Astrocyte (in vitro differentiated cells and primary cell): Measurements from ENCODE around the gene ENDOV. TPM values are rescaled to one million over a fixed set of nuclear protein-coding genes. Genes with fewer than 3 reads are reported as not detected.

Experiments
- DNase-seq: peaks from one replicate; pipeline ENCODE4 v3.0.0-alpha.2; 2010; ENCODE audit warnings: low read depth
- FAIRE-seq: peaks from 2 replicates; lab custom pipeline; 2011; peaks lifted over from hg19 to GRCh38; lab: Jason Lieb, UNC
- H2AFZ ChIP-seq: 2 replicates; pipeline ENCODE4 v1.6.0; 2012; ENCODE audit warnings: low read depth, low read length, inconsistent platforms
- H3K27ac ChIP-seq: 2 replicates; pipeline ENCODE4 v1.5.1; 2011; ENCODE audit warnings: low read depth, low read length, inconsistent platforms
- H3K27me3 ChIP-seq: 2 replicates; pipeline ENCODE4 v1.6.0; 2011; ENCODE audit warnings: low read length, inconsistent platforms; ENCODE audit not compliant: insufficient read depth
- H3K36me3 ChIP-seq: 2 replicates; pipeline ENCODE4 v1.5.1; 2011; ENCODE audit warnings: low read length, inconsistent platforms; ENCODE audit not compliant: insufficient read depth
- H3K4me1 ChIP-seq: 2 replicates; pipeline ENCODE4 v1.5.1; 2011; ENCODE audit warnings: low read length, inconsistent platforms; ENCODE audit not compliant: insufficient read depth
- H3K4me2 ChIP-seq: 2 replicates; pipeline ENCODE4 v1.6.0; 2012; ENCODE audit warnings: low read length, inconsistent platforms
- H3K4me3 ChIP-seq: 2 replicates; pipeline ENCODE4 v1.5.1; 2011; ENCODE audit warnings: low read depth, mild to moderate bottlenecking, low read length, inconsistent platforms; ENCODE audit not compliant: insufficient read depth
- H3K79me2 ChIP-seq: 2 replicates; pipeline ENCODE4 v1.6.0; 2012; ENCODE audit warnings: mild to moderate bottlenecking, low read length, inconsistent platforms; ENCODE audit not compliant: insufficient read depth
- H3K9ac ChIP-seq: 2 replicates; pipeline ENCODE4 v1.6.0; 2012; ENCODE audit warnings: mild to moderate bottlenecking, low read length, inconsistent platforms
- H3K9me3 ChIP-seq: 2 replicates; pipeline ENCODE4 v1.5.1; 2012; ENCODE audit warnings: low read depth, mild to moderate bottlenecking, low read length, inconsistent platforms; ENCODE audit not compliant: insufficient read depth
- H4K20me1 ChIP-seq: 2 replicates; pipeline ENCODE4 v1.6.0; 2012; ENCODE audit warnings: low read length, inconsistent platforms; ENCODE audit not compliant: insufficient read depth
- H3K27ac Mint-ChIP-seq: one replicate; pipeline ENCODE4 v1.8.0; 2021; ENCODE audit warnings: mild to moderate bottlenecking, mixed read lengths; ENCODE audit not compliant: unreplicated experiment
- H3K27me3 Mint-ChIP-seq: one replicate; pipeline ENCODE4 v1.8.0; 2021; ENCODE audit warnings: low read depth, mixed read lengths; ENCODE audit not compliant: unreplicated experiment
- H3K36me3 Mint-ChIP-seq: one replicate; pipeline ENCODE4 v1.8.0; 2021; ENCODE audit warnings: low read depth, mixed read lengths; ENCODE audit not compliant: unreplicated experiment
- H3K4me1 Mint-ChIP-seq: one replicate; pipeline ENCODE4 v1.8.0; 2021; ENCODE audit warnings: low read depth, mixed read lengths; ENCODE audit not compliant: unreplicated experiment
- H3K4me3 Mint-ChIP-seq: one replicate; pipeline ENCODE4 v1.8.0; 2021; ENCODE audit warnings: mild to moderate bottlenecking, moderate library complexity, mixed read lengths; ENCODE audit not compliant: unreplicated experiment
- H3K9me3 Mint-ChIP-seq: one replicate; pipeline ENCODE4 v1.8.0; 2021; ENCODE audit warnings: mild to moderate bottlenecking, mixed read lengths; ENCODE audit not compliant: unreplicated experiment
- EZH2 ChIP-seq: IDR thresholded peaks from 2 replicates; pipeline ENCODE4 v1.6.1; 2012; ENCODE audit warnings: mild to moderate bottlenecking, low read length, inconsistent platforms; ENCODE audit not compliant: insufficient read depth
- total RNA-seq: library from RNA; stranded (reverse); gene quantifications from 2 replicates; pipeline ENCODE4 v1.2.1, GENCODE V29; 2021
- TF ChIP-seq, protein P1 (sequence below): IDR thresholded peaks from 2 replicates; pipeline ENCODE4 v1.5.1; 2011; ENCODE audit warnings: low read depth, mild to moderate bottlenecking, inconsistent platforms, low read length, moderate library complexity; ENCODE audit not compliant: insufficient read depth

ENDOV gene
- total RNA-seq, 1 donor from 2014 or later, result 20.7 TPM

DNA sequence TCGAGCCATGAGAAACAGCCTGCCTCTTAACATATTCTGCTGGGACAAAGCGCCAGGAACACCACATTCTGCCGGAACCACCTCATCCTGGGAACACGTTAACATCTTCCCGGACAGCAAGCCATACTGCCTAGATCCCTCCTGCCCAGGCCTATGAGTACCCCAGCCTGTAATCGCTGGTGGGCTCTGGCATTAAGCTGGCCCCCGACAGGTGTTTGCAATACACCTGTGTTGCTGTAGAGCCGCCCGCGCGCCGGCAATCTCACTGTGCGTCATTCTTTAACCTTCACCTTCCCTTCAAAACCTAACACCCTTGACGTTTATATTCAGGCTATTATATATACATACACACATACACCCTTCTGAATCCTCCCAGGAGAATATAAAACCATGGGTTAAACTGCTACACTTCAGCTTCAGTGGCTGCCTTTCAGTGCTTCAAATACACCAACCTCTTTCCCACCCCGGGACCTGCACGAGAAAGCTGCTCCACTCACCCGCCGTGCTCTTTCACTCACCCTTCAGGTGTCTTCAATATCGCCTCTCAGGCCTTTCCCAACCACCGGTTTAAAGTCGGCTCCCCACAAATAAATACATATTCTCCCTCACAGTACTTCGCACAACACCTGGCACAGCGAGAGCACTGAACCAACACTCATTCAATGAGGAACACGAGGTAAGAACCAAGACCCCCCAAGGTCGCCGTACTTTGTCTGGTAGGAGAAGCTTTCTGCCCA is 1.0 kb upstream of the ENDOV start:
- no peaks in the 10 kb centered on the region for H3K27me3 ChIP-seq
- TF ChIP-seq EZH2, result no peak
- TF ChIP-seq, protein P1, sequence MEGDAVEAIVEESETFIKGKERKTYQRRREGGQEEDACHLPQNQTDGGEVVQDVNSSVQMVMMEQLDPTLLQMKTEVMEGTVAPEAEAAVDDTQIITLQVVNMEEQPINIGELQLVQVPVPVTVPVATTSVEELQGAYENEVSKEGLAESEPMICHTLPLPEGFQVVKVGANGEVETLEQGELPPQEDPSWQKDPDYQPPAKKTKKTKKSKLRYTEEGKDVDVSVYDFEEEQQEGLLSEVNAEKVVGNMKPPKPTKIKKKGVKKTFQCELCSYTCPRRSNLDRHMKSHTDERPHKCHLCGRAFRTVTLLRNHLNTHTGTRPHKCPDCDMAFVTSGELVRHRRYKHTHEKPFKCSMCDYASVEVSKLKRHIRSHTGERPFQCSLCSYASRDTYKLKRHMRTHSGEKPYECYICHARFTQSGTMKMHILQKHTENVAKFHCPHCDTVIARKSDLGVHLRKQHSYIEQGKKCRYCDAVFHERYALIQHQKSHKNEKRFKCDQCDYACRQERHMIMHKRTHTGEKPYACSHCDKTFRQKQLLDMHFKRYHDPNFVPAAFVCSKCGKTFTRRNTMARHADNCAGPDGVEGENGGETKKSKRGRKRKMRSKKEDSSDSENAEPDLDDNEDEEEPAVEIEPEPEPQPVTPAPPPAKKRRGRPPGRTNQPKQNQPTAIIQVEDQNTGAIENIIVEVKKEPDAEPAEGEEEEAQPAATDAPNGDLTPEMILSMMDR, result no peak
- H3K4me3 ChIP-seq, result peak overlapping the region; percentile 93
- H3K36me3 ChIP-seq, result peaks cover 8% of the 10 kb centered on the region
- peaks cover 28% of the 10 kb centered on the region for H4K20me1 ChIP-seq
- peak overlapping the region; percentile 97 for H2AFZ ChIP-seq
- H3K79me2 ChIP-seq, result peaks cover 31% of the 10 kb centered on the region
- no peaks in the 10 kb centered on the region for H3K9me3 Mint-ChIP-seq
- H3K4me2 ChIP-seq, result peak overlapping the region; percentile 98
- peak overlapping the region; percentile 91 for H3K4me3 Mint-ChIP-seq
- H3K4me1 Mint-ChIP-seq, result peaks cover 15% of the 10 kb centered on the region
- H3K4me1 ChIP-seq, result peaks cover 10% of the 10 kb centered on the region
- peaks cover 4% of the 10 kb centered on the region for H3K36me3 Mint-ChIP-seq
- H3K27ac ChIP-seq, result no peak overlapping the region
- H3K27ac Mint-ChIP-seq, result peak overlapping the region; percentile 94
- H3K9me3 ChIP-seq, result no peaks in the 10 kb centered on the region
- peak overlapping the region; percentile 97 for H3K9ac ChIP-seq
- FAIRE-seq (no peak), DNase-seq (no peak)
- H3K27me3 Mint-ChIP-seq, result peaks cover 15% of the 10 kb centered on the region

DNA sequence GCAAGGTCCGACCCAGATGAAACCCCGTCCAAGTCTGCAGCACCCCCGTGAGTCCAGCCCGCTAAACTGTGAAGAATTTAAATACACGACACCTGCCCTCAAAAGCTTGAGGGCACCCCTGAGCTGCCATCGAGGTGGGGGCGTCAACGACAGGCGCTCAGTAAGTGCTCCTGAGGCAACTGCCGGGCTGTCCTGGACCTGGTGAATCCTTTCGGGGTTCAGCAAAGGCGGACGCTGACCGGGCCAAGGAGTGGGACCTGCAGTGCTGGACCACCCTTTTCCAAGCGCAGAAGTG is 512 bp upstream of the ENDOV start:
- no peak for FAIRE-seq
- no peak for DNase-seq
- peak overlapping the region; percentile 94 for H3K27ac Mint-ChIP-seq
- peaks cover 15% of the 10 kb centered on the region for H3K27me3 Mint-ChIP-seq
- Histone ChIP-seq H3K79me2 (peaks cover 31% of the 10 kb centered on the region), H3K27me3 (no peaks in the 10 kb centered on the region), H2AFZ (peak overlapping the region; percentile 97), H3K4me3 (peak overlapping the region; percentile 93), H3K27ac (peak overlapping the region; percentile 99), H3K4me1 (peaks cover 10% of the 10 kb centered on the region), H3K36me3 (peaks cover 8% of the 10 kb centered on the region), H3K4me2 (peak overlapping the region; percentile 98), H3K9me3 (no peaks in the 10 kb centered on the region), H3K9ac (peak overlapping the region; percentile 97), H4K20me1 (peaks cover 33% of the 10 kb centered on the region)
- peaks cover 4% of the 10 kb centered on the region for H3K36me3 Mint-ChIP-seq
- H3K9me3 Mint-ChIP-seq, result no peaks in the 10 kb centered on the region
- TF ChIP-seq, protein P1, result no peak
- TF ChIP-seq EZH2, result no peak
- peak overlapping the region; percentile 91 for H3K4me3 Mint-ChIP-seq
- peaks cover 15% of the 10 kb centered on the region for H3K4me1 Mint-ChIP-seq

DNA sequence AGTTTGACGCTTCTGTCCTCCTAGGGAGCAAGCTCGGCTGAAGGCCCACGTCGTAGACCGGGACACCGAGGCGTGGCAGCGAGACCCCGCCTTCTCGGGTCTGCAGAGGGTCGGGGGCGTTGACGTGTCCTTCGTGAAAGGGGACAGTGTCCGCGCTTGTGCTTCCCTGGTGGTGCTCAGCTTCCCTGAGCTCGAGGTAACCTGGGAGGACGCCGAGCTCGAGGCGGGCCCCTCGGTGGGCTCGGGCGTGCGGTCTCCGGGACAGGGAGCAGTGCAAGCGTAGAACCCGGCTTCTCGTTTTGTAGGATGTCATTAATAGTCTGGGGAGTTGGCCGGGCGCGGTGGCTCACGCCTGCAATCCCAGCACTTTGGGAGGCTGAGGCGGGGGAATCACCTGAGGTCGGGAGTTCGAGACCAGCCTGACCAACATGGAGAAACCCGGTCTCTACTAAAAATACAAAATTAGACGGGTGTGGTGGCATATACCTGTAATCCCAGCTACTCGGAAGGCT is 715 bp downstream of the ENDOV start:
- Histone ChIP-seq H3K4me3 (peak overlapping the region; percentile 93), H3K36me3 (peaks cover 8% of the 10 kb centered on the region), H2AFZ (peak overlapping the region; percentile 97), H3K27ac (peak overlapping the region; percentile 99), H3K4me2 (peak overlapping the region; percentile 98), H3K79me2 (peaks cover 31% of the 10 kb centered on the region), H4K20me1 (peaks cover 43% of the 10 kb centered on the region), H3K9ac (peak overlapping the region; percentile 97), H3K9me3 (no peaks in the 10 kb centered on the region), H3K4me1 (peaks cover 10% of the 10 kb centered on the region), H3K27me3 (no peaks in the 10 kb centered on the region)
- TF ChIP-seq, protein P1, result no peak
- no peak for TF ChIP-seq EZH2
- peak overlapping the region; percentile 91 for H3K4me3 Mint-ChIP-seq
- H3K27me3 Mint-ChIP-seq, result peaks cover 15% of the 10 kb centered on the region
- H3K36me3 Mint-ChIP-seq, result peaks cover 9% of the 10 kb centered on the region
- H3K4me1 Mint-ChIP-seq, result peaks cover 15% of the 10 kb centered on the region
- H3K9me3 Mint-ChIP-seq, result no peaks in the 10 kb centered on the region
- no peak for DNase-seq
- no peak for FAIRE-seq
- H3K27ac Mint-ChIP-seq, result peak overlapping the region; percentile 94
